Uterus (tissue), 4 donors: ENCODE results near the gene ALG3. TPM values are rescaled to one million over a fixed set of nuclear protein-coding genes. Genes with fewer than 3 reads are reported as not detected.

ENCODE experiments used
- DNase-seq, 2 donors: peaks; one replicate each; pipeline ENCODE4 v3.0.0-alpha.2; 2019 to 2020
- H3K27ac ChIP-seq, 2 donors: fragments of 200-600 bp; sonication (generic); 1 replicate in 1 of 2; 2 replicates in 1 of 2; pipeline ENCODE4 v1.5.1; 2016 to 2018
- H3K27me3 ChIP-seq, 2 donors: fragments of 200-600 bp; sonication (generic); one replicate each; pipeline ENCODE4 v1.5.1; 2018 to 2019; ENCODE audit warnings: control low read depth in 1 of 2
- H3K36me3 ChIP-seq, 2 donors: fragments of 200-600 bp; sonication (generic); one replicate each; pipeline ENCODE4 v1.5.1; 2019; ENCODE audit warnings: control low read depth in 1 of 2
- H3K4me1 ChIP-seq, 2 donors: fragments of 200-600 bp; sonication (generic); one replicate each; pipeline ENCODE4 v1.5.1; 2018 to 2019; ENCODE audit warnings: control low read depth in 1 of 2
- H3K4me3 ChIP-seq, 2 donors: fragments of 200-600 bp; sonication (generic); 1 replicate in 1 of 2; 2 replicates in 1 of 2; pipeline ENCODE4 v1.5.1; 2018 to 2019; ENCODE audit warnings: mild to moderate bottlenecking in 1 of 2
- H3K9me3 ChIP-seq, 2 donors: fragments of 200-600 bp; sonication (generic); one replicate each; pipeline ENCODE4 v1.5.1; 2019; ENCODE audit warnings: control low read depth in 1 of 2
- CTCF ChIP-seq, 4 experiments: fragments of 200-600 bp in 2 of 4; fragments of 450-650 bp in 2 of 4; sonication (generic) in 2 of 4; IDR thresholded peaks; one replicate each; pipeline ENCODE4 v1.5.1; 2016 to 2019; ENCODE audit warnings: antibody characterized with exemption in 4 of 4, mild to moderate bottlenecking in 2 of 4, moderate library complexity in 1 of 4
- POLR2A ChIP-seq, 2 donors: fragments of 450-650 bp; IDR thresholded peaks; one replicate each; pipeline ENCODE4 v1.6.1; 2016; ENCODE audit warnings: antibody characterized with exemption in 2 of 2, mild to moderate bottlenecking in 1 of 2, moderate library complexity in 1 of 2
- intact Hi-C: fragments of 100-400 bp; cut with DNase I; formaldehyde crosslinking; loops from one replicate; pipeline ENCODE4 v1.15.1; 2023; ENCODE audit warnings: low total_unique reads
- total RNA-seq, 4 donors: library from RNA; depleted of rRNA in 3 of 4; stranded (reverse); fragments of >200 nt in 3 of 4; gene quantifications; one replicate each; pipeline versions ENCODE4 v1.1.0 to v1.2.4, GENCODE V29; 2014 to 2023
- donor health status: DM: yes; HTN: yes; CAD: no.

Gene ALG3
- total RNA-seq, 4 donors from 2014 or later, result 16.5 to 77.1 (median 53.1) TPM

DNA sequence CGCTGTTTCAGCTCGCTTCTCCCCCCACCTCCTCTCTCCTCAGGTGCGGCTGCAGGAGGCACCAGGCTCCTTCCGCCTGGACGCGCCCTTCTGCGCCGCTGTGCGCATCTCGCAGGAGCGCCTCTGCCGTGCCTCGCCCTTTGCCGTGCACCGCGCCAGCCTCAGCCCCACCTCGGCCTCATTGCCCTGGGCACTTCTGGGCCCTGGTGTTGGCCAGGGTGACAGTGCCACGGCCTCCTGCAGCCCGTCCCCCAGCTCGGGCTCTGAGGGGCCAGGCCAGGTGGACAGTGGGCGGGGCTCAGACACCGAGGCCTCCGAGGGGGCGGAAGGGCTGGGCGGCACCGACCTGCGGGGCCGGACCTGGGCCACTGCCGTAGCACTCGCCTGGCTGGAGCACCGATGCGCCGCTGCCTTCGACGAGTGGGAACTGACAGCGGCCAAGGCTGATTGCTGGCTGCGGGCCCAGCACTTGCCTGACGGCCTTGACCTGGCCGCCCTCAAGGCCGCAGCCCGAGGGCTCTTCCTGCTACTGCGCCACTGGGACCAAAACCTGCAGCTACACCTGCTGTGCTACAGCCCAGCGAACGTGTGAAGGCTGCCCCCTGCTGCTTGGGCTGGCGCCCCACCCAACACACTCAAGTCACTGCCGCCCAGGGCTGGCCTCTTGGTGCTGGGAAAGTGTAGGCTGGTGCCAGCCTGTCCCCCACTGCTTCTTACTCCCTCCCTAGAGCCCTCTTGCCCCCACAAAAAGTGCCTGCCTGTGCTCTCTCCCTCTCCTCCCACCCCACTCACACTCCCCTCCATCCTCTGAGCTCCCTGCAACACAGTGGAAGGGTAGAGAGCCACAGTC lies 7.1 kb downstream of the ALG3 start:
- no peak overlapping the region for H3K27ac ChIP-seq
- intact Hi-C loops, result no loop called here
- H3K4me1 ChIP-seq, result no peaks in the 10 kb centered on the region
- TF ChIP-seq CTCF (IDR thresholded peaks at IDR 0.05) (peak in 3 of 4 experiments; percentile 19 to 42 (median 24)), POLR2A (IDR thresholded peaks at IDR 0.05) (no peak)
- H3K27me3 ChIP-seq, result no peaks in the 10 kb centered on the region
- H3K36me3 ChIP-seq, result no peaks in the 10 kb centered on the region
- no peak overlapping the region for H3K4me3 ChIP-seq
- no peak for DNase-seq
- H3K9me3 ChIP-seq, result no peaks in the 10 kb centered on the region

GRCh38 chr3:184241141-184241446 lies 7.7 kb downstream of the ALG3 start:
- no peak for DNase-seq
- Histone ChIP-seq H3K27me3 (no peaks in the 10 kb centered on the region), H3K27ac (no peak overlapping the region), H3K4me3 (no peak overlapping the region), H3K9me3 (no peaks in the 10 kb centered on the region), H3K36me3 (no peaks in the 10 kb centered on the region), H3K4me1 (no peaks in the 10 kb centered on the region)
- intact Hi-C loops, result no loop called here
- TF ChIP-seq CTCF (IDR thresholded peaks at IDR 0.05), result no peak
- TF ChIP-seq POLR2A (IDR thresholded peaks at IDR 0.05), result no peak

DNA sequence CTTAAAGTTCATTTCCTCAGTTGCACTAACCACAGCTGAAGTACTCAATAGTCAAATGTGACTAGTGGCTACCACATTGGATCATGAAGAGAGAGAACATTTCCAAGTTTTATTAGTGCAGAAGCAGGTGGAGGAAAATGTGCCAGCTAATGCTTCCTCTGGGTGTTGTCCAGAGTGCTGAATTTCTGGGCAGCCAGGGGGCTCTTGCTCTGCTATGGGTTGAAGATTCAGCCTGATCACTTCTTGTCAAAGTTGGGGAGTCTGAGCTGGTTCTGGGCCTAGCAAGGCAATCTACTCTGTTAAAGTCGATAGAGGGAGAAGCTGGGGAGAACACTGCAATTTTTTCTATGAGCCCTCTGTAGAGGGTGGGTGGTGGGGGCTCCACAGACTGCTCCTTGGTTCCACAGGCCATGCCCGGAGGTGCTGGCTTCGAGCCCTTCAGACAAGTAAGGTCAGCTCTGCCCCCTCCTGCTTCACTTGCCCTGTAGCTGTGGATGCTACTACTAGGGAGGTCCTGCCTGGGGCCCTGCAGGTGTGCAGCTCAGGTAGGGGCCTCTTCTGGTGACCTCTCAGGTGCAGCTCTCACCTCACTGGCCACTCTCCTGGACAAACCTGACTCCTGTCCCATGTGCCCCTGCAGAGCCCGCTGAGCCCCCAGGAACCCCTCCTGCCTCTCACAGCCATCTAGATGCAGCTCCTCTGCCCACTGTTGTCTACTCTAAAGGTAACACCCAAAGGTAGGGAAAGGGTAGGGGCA lies 8.2 kb downstream of the ALG3 start:
- H3K4me1 ChIP-seq, result no peaks in the 10 kb centered on the region
- H3K27me3 ChIP-seq, result no peaks in the 10 kb centered on the region
- H3K4me3 ChIP-seq, result no peak overlapping the region
- H3K36me3 ChIP-seq, result no peaks in the 10 kb centered on the region
- no peaks in the 10 kb centered on the region for H3K9me3 ChIP-seq
- intact Hi-C loops, result no loop called here
- no peak overlapping the region for H3K27ac ChIP-seq
- no peak for TF ChIP-seq CTCF (IDR thresholded peaks at IDR 0.05)
- TF ChIP-seq POLR2A (IDR thresholded peaks at IDR 0.05), result no peak
- DNase-seq, result no peak

GRCh38 chr3:184239708-184240107 lies 9.1 kb downstream of the ALG3 start:
- Histone ChIP-seq H3K4me3 (no peak overlapping the region), H3K36me3 (no peaks in the 10 kb centered on the region), H3K27ac (no peak overlapping the region), H3K9me3 (no peaks in the 10 kb centered on the region), H3K27me3 (no peaks in the 10 kb centered on the region), H3K4me1 (no peaks in the 10 kb centered on the region)
- TF ChIP-seq POLR2A (IDR thresholded peaks at IDR 0.05) (no peak), CTCF (IDR thresholded peaks at IDR 0.05) (no peak)
- intact Hi-C loops, result no loop called here
- no peak for DNase-seq

DNA sequence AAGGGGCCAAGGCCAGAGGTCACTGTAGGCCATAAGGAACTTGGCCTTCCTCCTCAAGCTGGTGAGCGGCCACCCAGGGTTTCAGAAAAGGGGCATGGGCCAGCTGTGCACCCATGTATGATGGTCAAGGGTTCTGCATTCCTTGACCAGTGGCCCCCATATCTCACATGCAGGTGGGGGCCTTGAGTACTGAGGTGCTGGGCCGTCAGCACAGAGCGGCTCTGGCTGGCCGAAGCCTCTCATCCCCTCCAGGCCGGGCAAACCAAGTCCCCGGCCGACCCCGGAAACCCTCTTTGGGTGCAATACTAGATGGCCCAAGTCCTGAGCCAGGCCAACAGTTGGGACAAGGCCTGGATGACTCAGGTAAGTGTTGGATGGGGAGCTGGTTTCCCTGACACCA lies 9.5 kb downstream of the ALG3 start:
- no peaks in the 10 kb centered on the region for H3K9me3 ChIP-seq
- H3K4me1 ChIP-seq, result no peaks in the 10 kb centered on the region
- no peak overlapping the region for H3K27ac ChIP-seq
- H3K27me3 ChIP-seq, result no peaks in the 10 kb centered on the region
- no peak overlapping the region for H3K4me3 ChIP-seq
- intact Hi-C loops, result no loop called here
- no peak for DNase-seq
- TF ChIP-seq POLR2A (IDR thresholded peaks at IDR 0.05), result no peak
- TF ChIP-seq CTCF (IDR thresholded peaks at IDR 0.05), result no peak
- H3K36me3 ChIP-seq, result no peaks in the 10 kb centered on the region
